A549 (cell line): Measurements from ENCODE around the gene JOSD2.

Experiments
- CEBPB ChIP-seq, 2 experiments: fragments of >200 bp in 1 of 2; sonication (Bioruptor Twin) in 1 of 2; formaldehyde crosslinking in 1 of 2; IDR thresholded peaks; 2 replicates each; pipeline ENCODE4 v1.6.1; 2012 to 2016
- EP300 ChIP-seq, 2 experiments: fragments of >200 bp; sonication (Bioruptor Twin); formaldehyde crosslinking; IDR thresholded peaks; 2 replicates in 1 of 2; 3 replicates in 1 of 2; pipeline ENCODE4 v1.6.1; 2016 to 2017
- FOSL2 ChIP-seq, 2 experiments: fragments of 450-650 bp in 1 of 2; fragments of >200 bp in 1 of 2; sonication (Bioruptor Twin) in 1 of 2; formaldehyde crosslinking; IDR thresholded peaks; 2 replicates each; pipeline versions ENCODE4 v1.5.0 to v1.6.1; 2016 to 2020; ENCODE audit warnings: mild to moderate bottlenecking in 1 of 2, moderate library complexity in 1 of 2
- HOXB5 ChIP-seq: fragments of 250-450 bp; sonication (Bioruptor Pico); IDR thresholded peaks from 2 replicates; pipeline ENCODE4 v1.5.0; 2020; ENCODE audit warnings: mild to moderate bottlenecking, moderate library complexity
- JUN ChIP-seq, 2 experiments: fragments of >200 bp; sonication (Bioruptor Twin); formaldehyde crosslinking; IDR thresholded peaks; 2 replicates in 1 of 2; 3 replicates in 1 of 2; pipeline ENCODE4 v1.6.1; 2016 to 2017
- JUNB ChIP-seq: fragments of >200 bp; sonication (Bioruptor Twin); formaldehyde crosslinking; IDR thresholded peaks from 2 replicates; pipeline ENCODE4 v1.6.1; 2016
- KDM1A ChIP-seq: fragments of 200-600 bp; sonication (generic); IDR thresholded peaks from 2 replicates; pipeline ENCODE4 v1.6.1; 2016; ENCODE audit warnings: low read depth, mild to moderate bottlenecking
- MAFK ChIP-seq: fragments of 450-650 bp; IDR thresholded peaks from 2 replicates; pipeline ENCODE4 v1.6.1; 2014; ENCODE audit not compliant: partially characterized antibody
- MAX ChIP-seq: IDR thresholded peaks from 2 replicates; pipeline ENCODE4 v1.6.1; 2012
- POLR2A ChIP-seq: IDR thresholded peaks from 2 replicates; pipeline ENCODE4 v1.6.1; 2012; ENCODE audit warnings: mild to moderate bottlenecking, low read length
- SREBF2 ChIP-seq: fragments of 450-650 bp; IDR thresholded peaks from 2 replicates; pipeline ENCODE4 v1.6.1; 2014; ENCODE audit warnings: mild to moderate bottlenecking, moderate library complexity
- TP53 ChIP-seq: fragments of 250-450 bp; sonication (Bioruptor Pico); IDR thresholded peaks from 2 replicates; pipeline ENCODE4 v1.5.0; 2021; ENCODE audit warnings: mild to moderate bottlenecking, moderate library complexity
- TF ChIP-seq, protein P1 (sequence below): fragments of >200 bp; sonication (Bioruptor Twin); formaldehyde crosslinking; IDR thresholded peaks from 3 replicates; pipeline ENCODE4 v1.5.1; 2016
- TF ChIP-seq, protein P2 (sequence below): fragments of 450-650 bp; IDR thresholded peaks from 2 replicates; pipeline ENCODE4 v1.6.1; 2014; ENCODE audit warnings: antibody characterized with exemption

GRCh38 chr19:50536662-50537305 is 25.8 kb upstream of the JOSD2 start:
- TF ChIP-seq, protein P1, sequence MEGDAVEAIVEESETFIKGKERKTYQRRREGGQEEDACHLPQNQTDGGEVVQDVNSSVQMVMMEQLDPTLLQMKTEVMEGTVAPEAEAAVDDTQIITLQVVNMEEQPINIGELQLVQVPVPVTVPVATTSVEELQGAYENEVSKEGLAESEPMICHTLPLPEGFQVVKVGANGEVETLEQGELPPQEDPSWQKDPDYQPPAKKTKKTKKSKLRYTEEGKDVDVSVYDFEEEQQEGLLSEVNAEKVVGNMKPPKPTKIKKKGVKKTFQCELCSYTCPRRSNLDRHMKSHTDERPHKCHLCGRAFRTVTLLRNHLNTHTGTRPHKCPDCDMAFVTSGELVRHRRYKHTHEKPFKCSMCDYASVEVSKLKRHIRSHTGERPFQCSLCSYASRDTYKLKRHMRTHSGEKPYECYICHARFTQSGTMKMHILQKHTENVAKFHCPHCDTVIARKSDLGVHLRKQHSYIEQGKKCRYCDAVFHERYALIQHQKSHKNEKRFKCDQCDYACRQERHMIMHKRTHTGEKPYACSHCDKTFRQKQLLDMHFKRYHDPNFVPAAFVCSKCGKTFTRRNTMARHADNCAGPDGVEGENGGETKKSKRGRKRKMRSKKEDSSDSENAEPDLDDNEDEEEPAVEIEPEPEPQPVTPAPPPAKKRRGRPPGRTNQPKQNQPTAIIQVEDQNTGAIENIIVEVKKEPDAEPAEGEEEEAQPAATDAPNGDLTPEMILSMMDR, result no peak
- TF ChIP-seq JUN (IDR thresholded peaks at IDR 0.05) (no peak), SREBF2 (no peak), CEBPB (IDR thresholded peaks at IDR 0.05) (no peak), TP53 (CRISPR knock-in tag) (no peak), POLR2A (no peak), MAFK (no peak), EP300 (IDR thresholded peaks at IDR 0.05) (no peak), MAX (no peak), JUNB (no peak), HOXB5 (CRISPR knock-in tag) (no peak), FOSL2 (IDR thresholded peaks at IDR 0.05) (no peak), FOSL2 (CRISPR knock-in tag; IDR thresholded peaks at IDR 0.05) (no peak), KDM1A (no peak)
- TF ChIP-seq, protein P2, sequence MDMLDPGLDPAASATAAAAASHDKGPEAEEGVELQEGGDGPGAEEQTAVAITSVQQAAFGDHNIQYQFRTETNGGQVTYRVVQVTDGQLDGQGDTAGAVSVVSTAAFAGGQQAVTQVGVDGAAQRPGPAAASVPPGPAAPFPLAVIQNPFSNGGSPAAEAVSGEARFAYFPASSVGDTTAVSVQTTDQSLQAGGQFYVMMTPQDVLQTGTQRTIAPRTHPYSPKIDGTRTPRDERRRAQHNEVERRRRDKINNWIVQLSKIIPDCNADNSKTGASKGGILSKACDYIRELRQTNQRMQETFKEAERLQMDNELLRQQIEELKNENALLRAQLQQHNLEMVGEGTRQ, result no peak
